Panc1 (cell line): ENCODE data around the gene BAIAP3. TPM values are rescaled to one million over a fixed set of nuclear protein-coding genes. Genes with fewer than 3 reads are reported as not detected.

Experiments
- ATAC-seq: fragments of 200-7000 bp; cut with Tn5 transposase; 2 replicates; pipeline ENCODE4 v1.9.1; 2020; ENCODE audit warnings: mild to moderate bottlenecking, moderate library complexity
- BruUV-seq: library from RNA; stranded (reverse); fragments of 400-500 nt; replicated peaks from 2 replicates; lab custom pipeline; 2021; lab: Mats Ljungman, UMichigan
- CTCF ChIA-PET: fragments of 300-600 bp; sonication (Branson Sonifier 250); formaldehyde crosslinking; loops from one replicate; lab custom pipeline; 2022; ENCODE audit warnings: antibody characterized with exemption; lab: Charles Lee
- POLR2A ChIA-PET: fragments of 300-600 bp; sonication (Branson Sonifier 250); formaldehyde crosslinking; loops from one replicate; lab custom pipeline; 2022; ENCODE audit warnings: antibody characterized with exemption; lab: Charles Lee
- DNase-seq: peaks from one replicate; pipeline ENCODE4 v3.0.0-alpha.2; 2010; ENCODE audit warnings: low read depth, low spot score
- H3K27ac ChIP-seq: 2 replicates; pipeline ENCODE4 v1.5.1; 2011; ENCODE audit warnings: mild to moderate bottlenecking, low read length, inconsistent platforms
- H3K27me3 ChIP-seq: fragments of 200-500 bp; sonication (Bioruptor generic); 2 replicates; pipeline ENCODE4 v1.6.0; 2014; ENCODE audit warnings: low read length, inconsistent platforms; ENCODE audit not compliant: control insufficient read depth, insufficient read depth
- H3K36me3 ChIP-seq: fragments of 200-500 bp; sonication (Bioruptor generic); 2 replicates; pipeline ENCODE4 v1.5.1; 2014; ENCODE audit warnings: inconsistent platforms, mild to moderate bottlenecking, low read length, moderate library complexity; ENCODE audit not compliant: control insufficient read depth, insufficient read depth
- H3K4me1 ChIP-seq: 2 replicates; pipeline ENCODE4 v1.5.1; 2011; ENCODE audit warnings: inconsistent platforms, mild to moderate bottlenecking, low read length, moderate library complexity; ENCODE audit not compliant: control insufficient read depth, insufficient read depth
- H3K4me3 ChIP-seq, 2 experiments: 2 replicates each; pipeline ENCODE4 v1.5.1; 2011 to 2012; ENCODE audit warnings: low read depth in 2 of 2, low read length in 2 of 2, mild to moderate bottlenecking in 2 of 2, inconsistent platforms in 1 of 2, moderate library complexity in 1 of 2
- H3K9me3 ChIP-seq: fragments of 200-500 bp; sonication (Bioruptor generic); 2 replicates; pipeline ENCODE4 v1.5.1; 2014; ENCODE audit warnings: low read depth, mild to moderate bottlenecking, inconsistent platforms, low read length, moderate library complexity; ENCODE audit not compliant: control insufficient read depth, insufficient read depth
- POLR2AphosphoS5 ChIP-seq: IDR thresholded peaks from 2 replicates; pipeline ENCODE4 v1.6.1; 2012; ENCODE audit warnings: mild to moderate bottlenecking, low read depth, low read length, moderate library complexity
- SIN3A ChIP-seq: IDR thresholded peaks from 2 replicates; pipeline ENCODE4 v1.6.1; 2012; ENCODE audit warnings: low read depth, mild to moderate bottlenecking, low read length, moderate library complexity, borderline replicate concordance; ENCODE audit not compliant: insufficient read depth
- TCF7L2 ChIP-seq: IDR thresholded peaks from 2 replicates; pipeline ENCODE4 v1.6.1; 2011; ENCODE audit warnings: mild to moderate bottlenecking, low read depth, low read length, inconsistent platforms
- in situ Hi-C: cut with HindIII; loops from 2 replicates; pipeline ENCODE4 v1.10.0; 2016; ENCODE audit warnings: low sequenced_read_pairs, low pct_unique_long_range_greater_than_20kb
- intact Hi-C: fragments of 100-400 bp; cut with micrococcal nuclease; formaldehyde crosslinking; loops from one replicate; pipeline ENCODE4 v1.10.0; 2022; ENCODE audit not compliant: unreplicated experiment
- total RNA-seq: library from RNA; stranded (reverse); gene quantifications from one replicate; pipeline ENCODE4 v1.2.1, GENCODE V29; 2021; ENCODE audit not compliant: unreplicated experiment
- TF ChIP-seq, protein P1 (sequence below), 2 experiments: IDR thresholded peaks; 2 replicates each; pipeline ENCODE4 v1.6.1; 2011 to 2012; ENCODE audit warnings: low read depth in 2 of 2, control low read depth in 1 of 2, low read length in 1 of 2, mild to moderate bottlenecking in 1 of 2, moderate library complexity in 1 of 2; ENCODE audit not compliant: insufficient read depth in 1 of 2
- TF ChIP-seq, protein P2 (sequence below): fragments of 450-650 bp; IDR thresholded peaks from 2 replicates; pipeline ENCODE4 v1.5.1; 2017; ENCODE audit warnings: mild to moderate bottlenecking

Gene BAIAP3
- total RNA-seq, 1 experiment from 2014 or later, result 9.4 TPM

DNA sequence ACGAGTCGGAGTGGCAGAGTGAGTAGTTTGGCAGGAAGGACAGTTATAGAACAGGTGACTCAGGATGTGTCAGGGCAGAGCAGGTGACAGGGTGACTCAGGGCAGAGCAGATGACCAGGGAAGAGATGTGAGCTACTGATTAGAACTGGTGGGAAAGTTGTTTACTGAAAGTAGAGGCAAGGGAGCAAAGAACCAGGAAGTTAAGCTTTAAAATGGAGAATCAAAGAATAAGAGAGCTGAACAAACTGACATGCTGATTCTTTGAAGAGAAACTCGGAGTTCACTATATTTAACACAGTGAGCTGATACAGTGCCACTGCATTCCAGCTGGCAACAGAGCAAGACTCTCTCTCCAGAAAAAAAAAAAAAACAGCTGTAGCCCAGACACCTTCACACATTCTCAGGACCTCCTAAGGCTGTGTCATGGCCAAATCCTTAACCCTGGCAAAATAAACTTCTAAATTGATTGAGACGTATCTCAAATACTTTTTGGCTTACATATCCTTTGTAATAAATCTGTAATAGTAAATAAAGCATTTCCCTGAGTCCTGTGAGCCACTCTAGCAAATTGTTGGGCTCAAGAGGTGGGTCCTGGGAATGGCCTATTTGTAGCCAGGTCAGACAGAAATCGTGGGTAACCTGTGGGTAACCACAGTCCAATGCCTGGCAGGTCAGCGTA lies 36.3 kb upstream of the BAIAP3 start:
- in situ Hi-C loops, result no loop called here
- no peak for TF ChIP-seq TCF7L2
- TF ChIP-seq POLR2AphosphoS5, result no peak
- TF ChIP-seq, protein P1, sequence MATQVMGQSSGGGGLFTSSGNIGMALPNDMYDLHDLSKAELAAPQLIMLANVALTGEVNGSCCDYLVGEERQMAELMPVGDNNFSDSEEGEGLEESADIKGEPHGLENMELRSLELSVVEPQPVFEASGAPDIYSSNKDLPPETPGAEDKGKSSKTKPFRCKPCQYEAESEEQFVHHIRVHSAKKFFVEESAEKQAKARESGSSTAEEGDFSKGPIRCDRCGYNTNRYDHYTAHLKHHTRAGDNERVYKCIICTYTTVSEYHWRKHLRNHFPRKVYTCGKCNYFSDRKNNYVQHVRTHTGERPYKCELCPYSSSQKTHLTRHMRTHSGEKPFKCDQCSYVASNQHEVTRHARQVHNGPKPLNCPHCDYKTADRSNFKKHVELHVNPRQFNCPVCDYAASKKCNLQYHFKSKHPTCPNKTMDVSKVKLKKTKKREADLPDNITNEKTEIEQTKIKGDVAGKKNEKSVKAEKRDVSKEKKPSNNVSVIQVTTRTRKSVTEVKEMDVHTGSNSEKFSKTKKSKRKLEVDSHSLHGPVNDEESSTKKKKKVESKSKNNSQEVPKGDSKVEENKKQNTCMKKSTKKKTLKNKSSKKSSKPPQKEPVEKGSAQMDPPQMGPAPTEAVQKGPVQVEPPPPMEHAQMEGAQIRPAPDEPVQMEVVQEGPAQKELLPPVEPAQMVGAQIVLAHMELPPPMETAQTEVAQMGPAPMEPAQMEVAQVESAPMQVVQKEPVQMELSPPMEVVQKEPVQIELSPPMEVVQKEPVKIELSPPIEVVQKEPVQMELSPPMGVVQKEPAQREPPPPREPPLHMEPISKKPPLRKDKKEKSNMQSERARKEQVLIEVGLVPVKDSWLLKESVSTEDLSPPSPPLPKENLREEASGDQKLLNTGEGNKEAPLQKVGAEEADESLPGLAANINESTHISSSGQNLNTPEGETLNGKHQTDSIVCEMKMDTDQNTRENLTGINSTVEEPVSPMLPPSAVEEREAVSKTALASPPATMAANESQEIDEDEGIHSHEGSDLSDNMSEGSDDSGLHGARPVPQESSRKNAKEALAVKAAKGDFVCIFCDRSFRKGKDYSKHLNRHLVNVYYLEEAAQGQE (IDR thresholded peaks at IDR 0.05; ENCODE audit: insufficient read depth in 1 of 2, low read depth in 2 of 2, low read length in 1 of 2), result no peak
- TF ChIP-seq SIN3A, result no peak
- TF ChIP-seq, protein P2, sequence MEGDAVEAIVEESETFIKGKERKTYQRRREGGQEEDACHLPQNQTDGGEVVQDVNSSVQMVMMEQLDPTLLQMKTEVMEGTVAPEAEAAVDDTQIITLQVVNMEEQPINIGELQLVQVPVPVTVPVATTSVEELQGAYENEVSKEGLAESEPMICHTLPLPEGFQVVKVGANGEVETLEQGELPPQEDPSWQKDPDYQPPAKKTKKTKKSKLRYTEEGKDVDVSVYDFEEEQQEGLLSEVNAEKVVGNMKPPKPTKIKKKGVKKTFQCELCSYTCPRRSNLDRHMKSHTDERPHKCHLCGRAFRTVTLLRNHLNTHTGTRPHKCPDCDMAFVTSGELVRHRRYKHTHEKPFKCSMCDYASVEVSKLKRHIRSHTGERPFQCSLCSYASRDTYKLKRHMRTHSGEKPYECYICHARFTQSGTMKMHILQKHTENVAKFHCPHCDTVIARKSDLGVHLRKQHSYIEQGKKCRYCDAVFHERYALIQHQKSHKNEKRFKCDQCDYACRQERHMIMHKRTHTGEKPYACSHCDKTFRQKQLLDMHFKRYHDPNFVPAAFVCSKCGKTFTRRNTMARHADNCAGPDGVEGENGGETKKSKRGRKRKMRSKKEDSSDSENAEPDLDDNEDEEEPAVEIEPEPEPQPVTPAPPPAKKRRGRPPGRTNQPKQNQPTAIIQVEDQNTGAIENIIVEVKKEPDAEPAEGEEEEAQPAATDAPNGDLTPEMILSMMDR, result no peak
- intact Hi-C loops, result no loop called here
- CTCF ChIA-PET, result interaction anchor here (0.6 kb wide), 2 partner anchors 16 to 20 kb away, joined by 3 read pairs; no protein-coding TSS in a partner anchor
- DNase-seq (peak; percentile 98), ATAC-seq (peak; percentile 87)
- no peaks in the 10 kb centered on the region for H3K27me3 ChIP-seq
- H3K4me1 ChIP-seq, result peaks cover 16% of the 10 kb centered on the region
- no peaks in the 10 kb centered on the region for H3K9me3 ChIP-seq
- H3K4me3 ChIP-seq, result no peak overlapping the region
- POLR2A ChIA-PET, result no interaction called here
- no peaks in the 10 kb centered on the region for H3K36me3 ChIP-seq
- H3K27ac ChIP-seq, result peak overlapping the region; percentile 84
- BruUV-seq, result no TSS peak

DNA sequence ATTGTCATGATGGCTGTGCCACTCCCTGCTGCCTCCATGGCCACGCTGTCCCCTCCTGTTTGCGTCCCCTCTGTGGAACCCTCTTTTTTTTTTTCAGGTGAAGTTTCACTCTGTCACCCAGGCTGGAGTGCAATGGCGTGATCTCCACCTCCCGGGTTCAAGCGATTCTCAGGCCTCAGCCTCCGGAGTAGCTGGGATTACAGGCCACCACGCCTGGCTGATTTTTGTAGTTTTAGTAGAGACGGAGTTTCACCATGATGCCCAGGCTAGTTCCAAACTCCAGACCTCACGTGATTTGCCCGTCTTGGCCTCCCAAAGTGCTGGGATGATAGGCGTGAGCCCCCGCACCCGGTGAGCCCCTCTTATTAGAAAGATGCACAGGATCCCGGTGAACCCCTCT lies 35.0 kb upstream of the BAIAP3 start:
- TF ChIP-seq, protein P1 (IDR thresholded peaks at IDR 0.05; ENCODE audit: insufficient read depth in 1 of 2, low read depth in 2 of 2, low read length in 1 of 2), result no peak
- no peak for TF ChIP-seq TCF7L2
- TF ChIP-seq, protein P2, result no peak
- no peak for TF ChIP-seq SIN3A
- TF ChIP-seq POLR2AphosphoS5, result no peak
- Histone ChIP-seq H3K36me3 (no peaks in the 10 kb centered on the region), H3K27ac (peak overlapping the region; percentile 54), H3K4me1 (peaks cover 16% of the 10 kb centered on the region), H3K9me3 (no peaks in the 10 kb centered on the region), H3K4me3 (no peak overlapping the region), H3K27me3 (no peaks in the 10 kb centered on the region)
- BruUV-seq, result no TSS peak
- CTCF ChIA-PET, result no interaction called here
- ATAC-seq (no peak), DNase-seq (no peak)
- intact Hi-C loops, result no loop called here
- in situ Hi-C loops, result no loop called here
- POLR2A ChIA-PET, result no interaction called here
